GM18526 (cell line): Measurements from ENCODE around the gene C2orf92.

Experiments used
- POLR2A ChIP-seq: IDR thresholded peaks from 3 replicates; pipeline ENCODE4 v1.6.1; 2011; ENCODE audit not compliant: insufficient read length; ENCODE audit errors: extremely low read depth

Gene C2orf92

GRCh38 chr2:97706708-97707345 lies 37.3 kb downstream of the C2orf92 start:
- no peak for TF ChIP-seq POLR2A

- TF ChIP-seq POLR2A, result no peak
Measured at GRCh38 chr2:97707362-97708047, 38.0 kb downstream of the C2orf92 start.

GRCh38 chr2:97708048-97708380 lies 38.5 kb downstream of the C2orf92 start:
- TF ChIP-seq POLR2A, result no peak

- no peak for TF ChIP-seq POLR2A
Measured at GRCh38 chr2:97708608-97709007, 39.1 kb downstream of the C2orf92 start.

- TF ChIP-seq POLR2A, result no peak
Measured at GRCh38 chr2:97711394-97711711, 41.8 kb downstream of the C2orf92 start.

- TF ChIP-seq POLR2A, result no peak
Measured at GRCh38 chr2:97712693-97713295, 43.3 kb downstream of the C2orf92 start.

- TF ChIP-seq POLR2A, result no peak
Measured at GRCh38 chr2:97713296-97714083, 44.0 kb downstream of the C2orf92 start, which contains the start of gene ZAP70. ZAP70 (plus strand) TSS chr2:97713576; CDS start chr2:97724037, 10,461 bp downstream.

GRCh38 chr2:97714084-97714949 lies 44.8 kb downstream of the C2orf92 start:
- TF ChIP-seq POLR2A, result no peak

GRCh38 chr2:97714950-97715652 lies 45.6 kb downstream of the C2orf92 start:
- TF ChIP-seq POLR2A, result no peak

- no peak for TF ChIP-seq POLR2A
Measured at GRCh38 chr2:97715951-97716694, 46.6 kb downstream of the C2orf92 start.

- no peak for TF ChIP-seq POLR2A
Measured at GRCh38 chr2:97716695-97717612, 47.4 kb downstream of the C2orf92 start.

GRCh38 chr2:97717613-97717995 lies 48.1 kb downstream of the C2orf92 start:
- TF ChIP-seq POLR2A, result no peak
